ENCODE data around the gene HLX.

Gene HLX

DNA sequence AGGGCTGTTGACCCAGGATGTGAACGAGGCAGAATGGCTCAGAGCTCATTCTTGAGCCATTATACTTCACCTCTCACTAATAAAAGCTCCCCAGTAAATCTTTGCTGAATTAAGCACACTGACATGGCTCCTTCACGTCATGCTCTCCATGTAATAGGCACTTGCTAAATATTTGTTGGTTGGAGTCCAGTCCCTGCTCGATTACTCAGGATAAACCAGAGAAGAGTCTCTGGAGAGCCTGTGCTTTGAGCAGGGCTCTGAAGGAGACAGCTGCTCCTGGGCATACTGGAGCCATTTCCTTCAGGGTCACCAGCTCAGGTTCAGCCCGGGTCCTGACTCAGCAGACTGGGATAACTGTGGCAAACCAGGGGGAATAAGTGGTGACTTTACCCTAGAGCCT lies 46.9 kb downstream of the HLX start:
- no peak for DNase-seq

DNA sequence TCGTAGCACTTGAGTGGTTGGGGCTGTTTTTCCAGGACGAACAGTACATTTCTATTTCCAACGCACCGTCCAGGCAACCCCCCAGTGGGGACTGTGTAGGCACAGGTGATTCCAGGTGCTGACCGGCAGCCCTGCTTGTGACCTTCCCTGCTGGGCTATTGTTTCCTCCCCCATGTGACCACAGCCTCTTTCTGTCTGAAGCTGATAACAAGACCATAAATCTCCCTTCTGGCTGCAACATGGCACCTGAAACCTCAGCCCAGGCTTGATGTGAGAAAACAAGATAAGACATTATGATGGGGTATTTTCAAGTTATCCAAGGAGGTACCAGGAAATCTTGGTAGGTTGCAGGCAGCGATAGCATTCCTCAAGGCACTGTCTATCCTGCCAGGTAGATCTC lies 48.2 kb downstream of the HLX start:
- no peak for DNase-seq

DNA sequence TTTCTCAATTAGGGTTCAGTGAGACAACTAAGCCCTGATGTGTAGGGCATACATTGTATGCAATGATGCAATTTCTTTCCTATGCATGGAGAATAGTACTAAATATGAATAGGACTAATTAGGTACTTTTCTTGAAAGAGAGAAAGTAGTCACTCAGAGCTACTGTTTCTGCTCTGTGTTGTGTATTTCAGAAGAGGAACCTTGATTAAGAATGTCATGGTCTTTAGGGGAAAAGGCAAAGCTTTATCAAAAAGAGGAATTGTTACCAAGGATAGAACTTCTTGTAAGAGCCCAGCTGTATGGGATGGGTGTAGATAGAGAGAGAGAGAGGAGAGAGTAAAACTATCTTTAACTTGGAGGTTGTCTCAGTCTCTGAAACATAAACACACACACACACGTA lies 49.1 kb downstream of the HLX start:
- no peak for DNase-seq

DNA sequence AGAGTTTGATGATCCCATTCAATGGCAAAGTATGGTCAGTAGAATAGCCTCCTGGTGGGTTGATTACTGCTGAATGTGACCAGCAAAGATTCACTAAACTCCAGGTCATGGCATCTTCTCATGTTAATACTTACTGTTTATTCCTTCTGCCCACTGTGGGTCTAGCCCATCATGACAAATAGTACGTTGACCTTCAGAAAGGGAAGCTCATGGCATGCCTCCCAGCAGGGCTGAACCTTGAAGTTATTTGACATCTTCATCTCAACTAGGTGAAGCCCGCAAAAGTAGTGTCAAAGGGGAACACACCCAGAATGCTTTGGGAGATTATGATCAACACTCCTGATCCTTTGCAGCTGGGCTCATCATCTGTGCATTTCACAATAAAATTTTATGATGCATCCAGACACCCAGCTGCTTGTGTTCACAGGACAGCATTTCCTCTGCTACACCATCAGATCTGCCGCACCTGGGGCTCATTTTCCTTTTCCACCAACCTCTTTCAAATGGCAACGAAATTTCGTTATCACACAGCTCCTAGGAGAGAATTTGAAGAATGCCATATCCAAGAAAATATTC lies 49.6 kb downstream of the HLX start:
- no peak for DNase-seq

DNA sequence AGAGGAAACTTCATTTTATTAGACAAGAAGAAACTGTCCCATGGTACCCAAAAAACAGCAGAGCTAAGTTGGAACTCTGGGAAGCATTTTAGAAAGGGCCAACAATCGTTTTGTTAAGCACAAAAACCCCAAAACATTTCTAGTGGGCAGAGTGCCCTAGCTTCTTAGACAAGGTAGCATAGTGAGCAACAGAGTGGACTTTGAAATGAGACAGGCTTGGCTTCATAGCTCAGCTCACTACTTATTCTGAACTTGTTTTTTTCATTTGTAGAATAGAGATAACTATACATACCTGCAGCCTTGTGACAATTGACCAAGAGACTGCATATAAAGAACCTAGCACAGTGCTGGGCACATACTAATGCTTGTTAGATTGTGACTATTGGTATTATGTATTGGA lies 50.1 kb downstream of the HLX start:
- no peak for DNase-seq
